Stimulated activated naive CD8-positive, alpha-beta T cell treated with anti-CD3 and anti-CD28 coated beads, Interleukin-15, Interleukin-2, amounts not matched to agents 100 U/mL and 50 U/mL, for 24 hours (primary cell): Measurements from ENCODE around the gene STEAP1.
"Not testable (repeated sequence)": the region's sequence is repeated elsewhere in the genome, so short reads cannot be mapped to it uniquely, and the experiment has no call there.

ENCODE experiments used
- ATAC-seq: fragments of 150-1000 bp; cut with Tn5 transposase; one replicate; pipeline ENCODE4 v1.10.0; 2021
- DNase-seq: peaks from one replicate; pipeline ENCODE4 v3.0.0; 2021

STEAP1 gene

GRCh38 chr7:90153943-90154771 is at the start of gene STEAP1:
TSS of gene STEAP1 (plus strand) at chr7:90154469. CDS start at chr7:90159789, 5,320 bp downstream.
- peak; percentile 95 for ATAC-seq

GRCh38 chr7:90114972-90115371 is 39.3 kb upstream of the STEAP1 start:
- ATAC-seq, DNase-seq: not testable (repeated sequence)

More at GRCh38 chr7:90153943-90154771, at the start of gene STEAP1:
- DNase-seq: peak; percentile 92

- peak; percentile 20 for DNase-seq
- peak; percentile 32 for ATAC-seq
Observed at GRCh38 chr7:90118551-90119177, 35.6 kb upstream of the STEAP1 start.

GRCh38 chr7:90119178-90119971 is 34.9 kb upstream of the STEAP1 start:
- DNase-seq (peak; percentile 39), ATAC-seq (peak; percentile 52)

GRCh38 chr7:90120205-90120604 is 34.1 kb upstream of the STEAP1 start:
- not testable (repeated sequence) for ATAC-seq, DNase-seq

- ATAC-seq, DNase-seq: not testable (repeated sequence)
Observed at GRCh38 chr7:90131746-90132145, 22.5 kb upstream of the STEAP1 start.

- not testable (repeated sequence) for ATAC-seq, DNase-seq
Observed at GRCh38 chr7:90147079-90147960, 6.9 kb upstream of the STEAP1 start.

GRCh38 chr7:90149428-90149827 is 4.8 kb upstream of the STEAP1 start:
- peak; percentile 21 for DNase-seq
- ATAC-seq: not testable (repeated sequence)

GRCh38 chr7:90151884-90152283 is 2.4 kb upstream of the STEAP1 start:
- not testable (repeated sequence) for ATAC-seq, DNase-seq

GRCh38 chr7:90152642-90153253 is 1.5 kb upstream of the STEAP1 start:
- not testable (repeated sequence) for ATAC-seq

GRCh38 chr7:90155206-90155605 is 937 bp downstream of the STEAP1 start:
- ATAC-seq: no peak
- no peak for DNase-seq

More at GRCh38 chr7:90152642-90153253, 1.5 kb upstream of the STEAP1 start:
- not testable (repeated sequence) for DNase-seq

- ATAC-seq, DNase-seq: not testable (repeated sequence)
Observed at GRCh38 chr7:90157331-90157730, 3.1 kb downstream of the STEAP1 start.

- DNase-seq, ATAC-seq: not testable (repeated sequence)
Observed at GRCh38 chr7:90157761-90158350, 3.6 kb downstream of the STEAP1 start.

GRCh38 chr7:90163534-90163933 is 9.3 kb downstream of the STEAP1 start:
- ATAC-seq (no peak), DNase-seq (no peak)

GRCh38 chr7:90165724-90166123 is 11.5 kb downstream of the STEAP1 start:
- ATAC-seq (no peak), DNase-seq (no peak)

GRCh38 chr7:90166153-90166552 is 11.9 kb downstream of the STEAP1 start:
- ATAC-seq (no peak), DNase-seq (no peak)

- no peak for DNase-seq
- ATAC-seq: no peak
Observed at GRCh38 chr7:90167361-90167760, 13.1 kb downstream of the STEAP1 start.

- no peak for DNase-seq
Observed at GRCh38 chr7:90169891-90170290, 15.6 kb downstream of the STEAP1 start.

GRCh38 chr7:90172121-90172520 is 17.9 kb downstream of the STEAP1 start:
- DNase-seq (no peak), ATAC-seq (no peak)

More at GRCh38 chr7:90169891-90170290, 15.6 kb downstream of the STEAP1 start:
- ATAC-seq: no peak

- DNase-seq: no peak
- ATAC-seq: no peak
Observed at GRCh38 chr7:90172624-90173023, 18.4 kb downstream of the STEAP1 start.
